Subcutaneous abdominal adipose tissue (tissue), 5 donors: ENCODE results near the gene FHOD3.

ENCODE experiments used
- H3K27ac ChIP-seq: one replicate; pipeline ENCODE4 v1.7.0; 2013; ENCODE audit warnings: low read depth, mild to moderate bottlenecking, inconsistent platforms, low read length, moderate library complexity
- H3K27me3 ChIP-seq, 5 donors: one replicate each; pipeline ENCODE4 v1.7.0; 2013; ENCODE audit warnings: low read length in 5 of 5, inconsistent platforms in 1 of 5; ENCODE audit not compliant: control insufficient read depth in 5 of 5, insufficient read depth in 4 of 5
- H3K36me3 ChIP-seq, 5 donors: one replicate each; pipeline ENCODE4 v1.7.0; 2013; ENCODE audit warnings: low read length in 5 of 5; ENCODE audit not compliant: control insufficient read depth in 5 of 5, insufficient read depth in 5 of 5
- H3K4me1 ChIP-seq, 5 donors: one replicate each; pipeline ENCODE4 v1.7.0; 2013; ENCODE audit warnings: low read length in 5 of 5, mild to moderate bottlenecking in 3 of 5, moderate library complexity in 1 of 5; ENCODE audit not compliant: control insufficient read depth in 5 of 5, insufficient read depth in 5 of 5
- H3K4me3 ChIP-seq, 5 donors: one replicate each; pipeline ENCODE4 v1.7.0; 2013; ENCODE audit warnings: low read length in 5 of 5, low read depth in 1 of 5
- H3K9ac ChIP-seq, 5 donors: one replicate each; pipeline ENCODE4 v1.7.0; 2013; ENCODE audit warnings: low read length in 5 of 5, mild to moderate bottlenecking in 4 of 5, moderate library complexity in 3 of 5
- H3K9me3 ChIP-seq, 5 donors: one replicate each; pipeline ENCODE4 v1.7.0; 2013; ENCODE audit warnings: low read length in 5 of 5; ENCODE audit not compliant: control insufficient read depth in 5 of 5
- donor health status: healthy.
- donor health status: healthy.
- donor health status: healthy.
- donor health status: healthy.
- donor health status: healthy.

Gene FHOD3

GRCh38 chr18:36492604-36493329 is 195.3 kb downstream of the FHOD3 start:
- Histone ChIP-seq H3K4me1 (peaks cover 0 to 12% (median 3%) of the 10 kb centered on the region in 5 donors), H3K27me3 (peaks cover 0 to 4% (median 0%) of the 10 kb centered on the region in 5 donors), H3K9me3 (no peaks in the 10 kb centered on the region), H3K9ac (no peak overlapping the region), H3K36me3 (no peaks in the 10 kb centered on the region), H3K27ac (no peak overlapping the region), H3K4me3 (no peak overlapping the region)

GRCh38 chr18:36493349-36494159 is 196.0 kb downstream of the FHOD3 start:
- no peaks in the 10 kb centered on the region for H3K36me3 ChIP-seq
- H3K9ac ChIP-seq: no peak overlapping the region
- H3K4me1 ChIP-seq: peaks cover 0 to 12% (median 3%) of the 10 kb centered on the region in 5 donors
- peaks cover 0 to 4% (median 0%) of the 10 kb centered on the region in 5 donors for H3K27me3 ChIP-seq
- no peak overlapping the region for H3K27ac ChIP-seq
- H3K9me3 ChIP-seq: no peaks in the 10 kb centered on the region
- H3K4me3 ChIP-seq: peak overlapping the region in 1 of 5 donors; percentile 7

- Histone ChIP-seq H3K4me3 (no peak overlapping the region), H3K27ac (no peak overlapping the region), H3K9me3 (no peaks in the 10 kb centered on the region), H3K9ac (no peak overlapping the region), H3K27me3 (peaks cover 0 to 4% (median 0%) of the 10 kb centered on the region in 5 donors), H3K36me3 (no peaks in the 10 kb centered on the region), H3K4me1 (peaks cover 0 to 12% (median 3%) of the 10 kb centered on the region in 5 donors)
Observed at GRCh38 chr18:36494160-36494437, 196.6 kb downstream of the FHOD3 start.

- H3K9ac ChIP-seq: no peak overlapping the region
- H3K27ac ChIP-seq: no peak overlapping the region
- no peak overlapping the region for H3K4me3 ChIP-seq
- no peaks in the 10 kb centered on the region for H3K36me3 ChIP-seq
- H3K27me3 ChIP-seq: peaks cover 0 to 4% (median 0%) of the 10 kb centered on the region in 5 donors
- peaks cover 0 to 12% (median 3%) of the 10 kb centered on the region in 5 donors for H3K4me1 ChIP-seq
- H3K9me3 ChIP-seq: no peaks in the 10 kb centered on the region
Observed at GRCh38 chr18:36496022-36496421, 198.5 kb downstream of the FHOD3 start.

GRCh38 chr18:36499938-36500337 is 202.4 kb downstream of the FHOD3 start:
- Histone ChIP-seq H3K4me3 (no peak overlapping the region), H3K27ac (no peak overlapping the region), H3K4me1 (no peaks in the 10 kb centered on the region), H3K9me3 (no peaks in the 10 kb centered on the region), H3K9ac (no peak overlapping the region), H3K36me3 (no peaks in the 10 kb centered on the region), H3K27me3 (peaks cover 0 to 4% (median 0%) of the 10 kb centered on the region in 5 donors)

GRCh38 chr18:36501100-36501499 is 203.6 kb downstream of the FHOD3 start:
- H3K36me3 ChIP-seq: no peaks in the 10 kb centered on the region
- H3K27me3 ChIP-seq: no peaks in the 10 kb centered on the region
- no peak overlapping the region for H3K9ac ChIP-seq
- H3K4me3 ChIP-seq: no peak overlapping the region
- no peak overlapping the region for H3K27ac ChIP-seq
- no peaks in the 10 kb centered on the region for H3K4me1 ChIP-seq
- peaks cover 0 to 4% (median 0%) of the 10 kb centered on the region in 5 donors for H3K9me3 ChIP-seq

- no peaks in the 10 kb centered on the region for H3K36me3 ChIP-seq
- H3K9me3 ChIP-seq: peaks cover 0 to 4% (median 0%) of the 10 kb centered on the region in 5 donors
- no peaks in the 10 kb centered on the region for H3K4me1 ChIP-seq
- H3K27me3 ChIP-seq: no peaks in the 10 kb centered on the region
- no peak overlapping the region for H3K27ac ChIP-seq
- no peak overlapping the region for H3K4me3 ChIP-seq
- no peak overlapping the region for H3K9ac ChIP-seq
Observed at GRCh38 chr18:36503477-36503876, 206.0 kb downstream of the FHOD3 start.

- peaks cover 0 to 4% (median 0%) of the 10 kb centered on the region in 5 donors for H3K9me3 ChIP-seq
- H3K4me3 ChIP-seq: no peak overlapping the region
- H3K36me3 ChIP-seq: no peaks in the 10 kb centered on the region
- H3K27ac ChIP-seq: no peak overlapping the region
- no peak overlapping the region for H3K9ac ChIP-seq
- H3K4me1 ChIP-seq: no peaks in the 10 kb centered on the region
- no peaks in the 10 kb centered on the region for H3K27me3 ChIP-seq
Observed at GRCh38 chr18:36504928-36505327, 207.4 kb downstream of the FHOD3 start.

- no peak overlapping the region for H3K4me3 ChIP-seq
- H3K36me3 ChIP-seq: no peaks in the 10 kb centered on the region
- no peaks in the 10 kb centered on the region for H3K4me1 ChIP-seq
- H3K9me3 ChIP-seq: peaks cover 0 to 4% (median 0%) of the 10 kb centered on the region in 5 donors
- no peaks in the 10 kb centered on the region for H3K27me3 ChIP-seq
- H3K9ac ChIP-seq: no peak overlapping the region
- H3K27ac ChIP-seq: no peak overlapping the region
Observed at GRCh38 chr18:36505665-36506064, 208.2 kb downstream of the FHOD3 start.

- H3K4me1 ChIP-seq: peaks cover 0 to 3% (median 0%) of the 10 kb centered on the region in 5 donors
- no peaks in the 10 kb centered on the region for H3K36me3 ChIP-seq
- H3K27ac ChIP-seq: no peak overlapping the region
- no peak overlapping the region for H3K4me3 ChIP-seq
- H3K27me3 ChIP-seq: no peaks in the 10 kb centered on the region
- H3K9ac ChIP-seq: no peak overlapping the region
- H3K9me3 ChIP-seq: peaks cover 0 to 4% (median 0%) of the 10 kb centered on the region in 5 donors
Observed at GRCh38 chr18:36509646-36510197, 212.2 kb downstream of the FHOD3 start.
